Neural cell (in vitro differentiated cells): ENCODE results near the gene IFT172. TPM values are rescaled to one million over a fixed set of nuclear protein-coding genes. Genes with fewer than 3 reads are reported as not detected.

Experiments
- H2AFZ ChIP-seq: fragments of 200-600, 300-800 bp; sonication (generic), shearing (Covaris generic); 2 replicates; pipeline ENCODE4 v1.6.0; 2014; ENCODE audit warnings: low read depth, mild to moderate bottlenecking, antibody characterized with exemption, low read length, moderate library complexity
- H3F3A ChIP-seq: fragments of 200-600 bp; shearing (Covaris generic); 2 replicates; pipeline ENCODE4 v1.6.1; 2016; ENCODE audit warnings: mild to moderate bottlenecking, moderate library complexity, mixed read lengths, antibody characterized with exemption, low read length; ENCODE audit not compliant: insufficient read depth, poor library complexity, severe bottlenecking
- H3K27ac ChIP-seq: fragments of 200-600, 300-800 bp; sonication (generic), shearing (Covaris generic); 2 replicates; pipeline ENCODE4 v1.5.1; 2014; ENCODE audit warnings: mild to moderate bottlenecking, low read length, moderate library complexity
- H3K27me3 ChIP-seq: fragments of 300-800, 200-600 bp; sonication (generic), shearing (Covaris generic); 2 replicates; pipeline ENCODE4 v1.6.0; 2014; ENCODE audit warnings: mild to moderate bottlenecking, low read depth, low read length, moderate library complexity; ENCODE audit not compliant: insufficient read depth
- H3K36me3 ChIP-seq: fragments of 300-800, 200-600 bp; sonication (generic), shearing (Covaris generic); 2 replicates; pipeline ENCODE4 v1.5.1; 2014; ENCODE audit warnings: mild to moderate bottlenecking, antibody characterized with exemption, low read length, moderate library complexity; ENCODE audit not compliant: insufficient read depth
- H3K4me2 ChIP-seq: fragments of 300-800, 200-600 bp; sonication (generic), shearing (Covaris generic); 2 replicates; pipeline ENCODE4 v1.6.0; 2014; ENCODE audit warnings: mild to moderate bottlenecking, low read length
- H3K4me3 ChIP-seq: fragments of 300-800, 200-600 bp; sonication (generic), shearing (Covaris generic); 2 replicates; pipeline ENCODE4 v1.5.1; 2014; ENCODE audit warnings: mild to moderate bottlenecking, low read length, moderate library complexity
- H3K79me2 ChIP-seq: fragments of 200-600 bp; shearing (Covaris generic); replicated peaks from 2 replicates; pipeline ENCODE4 v1.6.0; 2014; ENCODE audit warnings: mild to moderate bottlenecking, low read length, moderate library complexity; ENCODE audit not compliant: insufficient read depth
- H3K9ac ChIP-seq: fragments of 300-800, 200-600 bp; sonication (generic), shearing (Covaris generic); 2 replicates; pipeline ENCODE4 v1.6.1; 2016; ENCODE audit warnings: mild to moderate bottlenecking, low read length, mixed read lengths
- H3K9me2 ChIP-seq: fragments of 200-600 bp; shearing (Covaris generic); 2 replicates; pipeline ENCODE4 v1.6.1; 2016; ENCODE audit warnings: mild to moderate bottlenecking, low read length, mixed read lengths; ENCODE audit not compliant: insufficient read depth
- H3K9me3 ChIP-seq: fragments of 200-600, 300-800 bp; sonication (generic), shearing (Covaris generic); 2 replicates; pipeline ENCODE4 v1.6.1; 2016; ENCODE audit warnings: mild to moderate bottlenecking, mixed run types, low read length, moderate library complexity, mixed read lengths
- H4K20me1 ChIP-seq: fragments of 200-600 bp; shearing (Covaris generic); 2 replicates; pipeline ENCODE4 v1.6.1; 2016; ENCODE audit warnings: mild to moderate bottlenecking, mixed run types; ENCODE audit not compliant: insufficient read depth
- CTCF ChIP-seq: fragments of 450-650 bp; IDR thresholded peaks from 2 replicates; pipeline ENCODE4 v1.5.1; 2014; ENCODE audit warnings: antibody characterized with exemption, mild to moderate bottlenecking, moderate library complexity; ENCODE audit not compliant: poor library complexity, severe bottlenecking
- EP300 ChIP-seq: fragments of 450-650 bp; conservative IDR thresholded peaks from 2 replicates; pipeline ENCODE4 v1.6.1; 2014; ENCODE audit warnings: antibody characterized with exemption, mild to moderate bottlenecking, moderate library complexity; ENCODE audit not compliant: poor library complexity, severe bottlenecking
- EZH2 ChIP-seq: fragments of 200-600, 300-800 bp; shearing (Covaris generic), sonication (generic); IDR thresholded peaks from 2 replicates; pipeline ENCODE4 v1.6.1; 2014; ENCODE audit warnings: antibody characterized with exemption, low read length, borderline replicate concordance, mild to moderate bottlenecking; ENCODE audit not compliant: insufficient read depth, poor library complexity, severe bottlenecking
- MXI1 ChIP-seq: fragments of 450-650 bp; conservative IDR thresholded peaks from 2 replicates; pipeline ENCODE4 v1.6.1; 2014; ENCODE audit warnings: antibody characterized with exemption, mild to moderate bottlenecking; ENCODE audit not compliant: poor library complexity, severe bottlenecking
- POLR2AphosphoS5 ChIP-seq: IDR thresholded peaks from 2 replicates; pipeline ENCODE4 v1.6.1; 2012
- RAD21 ChIP-seq: fragments of 450-650 bp; conservative IDR thresholded peaks from 2 replicates; pipeline ENCODE4 v1.6.1; 2014; ENCODE audit warnings: antibody characterized with exemption, mild to moderate bottlenecking, moderate library complexity
- REST ChIP-seq: IDR thresholded peaks from 2 replicates; pipeline ENCODE4 v1.6.1; 2012; ENCODE audit warnings: borderline replicate concordance
- SMC3 ChIP-seq: fragments of 450-650 bp; conservative IDR thresholded peaks from 2 replicates; pipeline ENCODE4 v1.6.1; 2014; ENCODE audit warnings: antibody characterized with exemption, mild to moderate bottlenecking, moderate library complexity; ENCODE audit not compliant: poor library complexity
- TAF1 ChIP-seq: IDR thresholded peaks from 2 replicates; pipeline ENCODE4 v1.6.1; 2012; ENCODE audit warnings: low read depth
- polyA plus RNA-seq: library from polyadenylated mRNA; depleted of rRNA; stranded (reverse); fragments of >200 nt; gene quantifications from 2 replicates; pipeline ENCODE4 v1.2.3, GENCODE V29; 2014

Gene IFT172
- polyA plus RNA-seq, 1 donor from 2014 or later = 26.9 TPM

- Histone ChIP-seq H3K9ac (no peak overlapping the region), H3K36me3 (no peaks in the 10 kb centered on the region), H3K4me2 (no peak overlapping the region), H3K9me3 (no peaks in the 10 kb centered on the region), H3K27ac (no peak overlapping the region), H3K9me2 (no peaks in the 10 kb centered on the region), H2AFZ (no peak overlapping the region), H3K4me3 (no peak overlapping the region), H3F3A (no peaks in the 10 kb centered on the region), H3K27me3 (no peaks in the 10 kb centered on the region), H3K79me2 (no peaks in the 10 kb centered on the region), H4K20me1 (no peaks in the 10 kb centered on the region)
- TF ChIP-seq EZH2 = no peak
- no peak for TF ChIP-seq POLR2AphosphoS5
- no peak for TF ChIP-seq EP300
Observed at GRCh38 chr2:27448381-27448780, 41.2 kb downstream of the IFT172 start.

- no peaks in the 10 kb centered on the region for H3K9me2 ChIP-seq
- H3K36me3 ChIP-seq = no peaks in the 10 kb centered on the region
- H3K79me2 ChIP-seq = no peaks in the 10 kb centered on the region
- H3F3A ChIP-seq = no peaks in the 10 kb centered on the region
- H4K20me1 ChIP-seq = no peaks in the 10 kb centered on the region
- no peak overlapping the region for H3K4me3 ChIP-seq
- H3K9ac ChIP-seq = no peak overlapping the region
- no peaks in the 10 kb centered on the region for H3K27me3 ChIP-seq
- no peak overlapping the region for H3K4me2 ChIP-seq
- H3K27ac ChIP-seq = no peak overlapping the region
- TF ChIP-seq SMC3 = no peak
- no peak for TF ChIP-seq EZH2
- no peak for TF ChIP-seq EP300
- no peak for TF ChIP-seq CTCF
- TF ChIP-seq POLR2AphosphoS5 = no peak
- no peak for TF ChIP-seq REST
- TF ChIP-seq TAF1 = no peak
- TF ChIP-seq MXI1 = no peak
- TF ChIP-seq RAD21 = no peak
- H2AFZ ChIP-seq = no peak overlapping the region
- no peaks in the 10 kb centered on the region for H3K9me3 ChIP-seq
Observed at GRCh38 chr2:27446057-27446456, 43.5 kb downstream of the IFT172 start.

- Histone ChIP-seq H4K20me1 (no peaks in the 10 kb centered on the region), H3K9ac (no peak overlapping the region), H3K27me3 (no peaks in the 10 kb centered on the region), H3F3A (no peaks in the 10 kb centered on the region), H3K4me2 (no peak overlapping the region), H2AFZ (no peak overlapping the region), H3K27ac (no peak overlapping the region), H3K9me3 (no peaks in the 10 kb centered on the region), H3K4me3 (no peak overlapping the region), H3K9me2 (no peaks in the 10 kb centered on the region), H3K36me3 (no peaks in the 10 kb centered on the region), H3K79me2 (no peaks in the 10 kb centered on the region)
- TF ChIP-seq POLR2AphosphoS5 (no peak), CTCF (no peak), EZH2 (no peak), RAD21 (no peak), TAF1 (no peak), MXI1 (no peak), SMC3 (no peak), REST (no peak), EP300 (no peak)
Observed at GRCh38 chr2:27445615-27446014, 43.9 kb downstream of the IFT172 start.
